GM21360 (cell line): ENCODE results near the gene GALNT18.

ENCODE experiments used
- ATAC-seq: cut with Tn5 transposase; IDR thresholded peaks from one replicate; pipeline ENCODE4 v1.9.1; 2021; ENCODE audit warnings: mild to moderate bottlenecking, moderate library complexity; ENCODE audit not compliant: unreplicated experiment

The GALNT18 gene

DNA sequence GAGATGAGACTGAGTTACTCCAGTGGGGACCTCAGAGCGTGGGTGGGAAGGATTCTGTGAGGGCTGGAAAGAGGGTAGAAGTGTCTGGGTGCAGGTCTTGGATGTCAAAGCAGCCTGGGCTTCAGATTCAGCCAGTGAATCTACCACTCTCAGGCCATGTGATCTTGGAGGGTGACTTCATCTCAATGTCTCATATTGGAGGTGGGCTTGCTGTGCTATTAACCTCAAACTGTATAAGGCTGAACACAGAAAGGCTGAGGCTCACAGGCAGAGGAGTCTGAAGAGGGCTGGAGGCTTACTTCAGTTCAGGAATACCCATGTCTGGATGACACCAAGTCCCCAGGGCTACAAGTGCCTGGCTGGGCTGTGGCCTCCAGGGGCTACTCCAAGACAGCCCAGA lies 332.1 kb downstream of the GALNT18 start:
- no peak for ATAC-seq

DNA sequence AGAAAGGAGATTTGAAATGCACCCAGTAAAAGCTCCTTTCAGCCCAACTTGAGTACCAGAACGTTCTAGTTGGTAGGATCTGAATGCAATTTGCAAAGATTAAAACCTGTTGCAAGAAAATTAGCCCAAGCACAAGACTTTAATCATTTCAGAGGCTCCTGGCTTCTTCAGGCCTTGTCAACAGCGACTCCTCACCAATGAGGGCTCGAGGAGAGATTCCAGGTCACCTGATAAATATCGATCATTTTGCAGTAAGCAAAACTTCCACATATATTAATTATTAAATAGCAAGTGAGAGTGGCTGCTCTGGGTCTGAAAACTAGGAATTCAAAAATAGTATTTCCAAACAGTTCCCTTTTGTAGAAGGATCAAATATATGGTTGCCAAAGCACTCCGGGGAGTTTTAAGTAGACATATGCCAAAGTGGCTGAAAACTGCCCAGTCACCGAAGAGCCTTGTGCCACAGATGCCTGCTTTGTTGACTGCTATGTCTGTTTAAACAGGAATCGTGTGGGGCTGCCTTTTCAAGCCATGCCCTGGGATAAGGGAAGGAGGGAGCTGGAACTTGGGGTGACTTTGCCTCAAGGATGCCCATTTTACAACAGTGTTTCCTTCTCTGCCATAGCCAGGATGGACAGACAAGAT lies 332.7 kb downstream of the GALNT18 start:
- no peak for ATAC-seq

DNA sequence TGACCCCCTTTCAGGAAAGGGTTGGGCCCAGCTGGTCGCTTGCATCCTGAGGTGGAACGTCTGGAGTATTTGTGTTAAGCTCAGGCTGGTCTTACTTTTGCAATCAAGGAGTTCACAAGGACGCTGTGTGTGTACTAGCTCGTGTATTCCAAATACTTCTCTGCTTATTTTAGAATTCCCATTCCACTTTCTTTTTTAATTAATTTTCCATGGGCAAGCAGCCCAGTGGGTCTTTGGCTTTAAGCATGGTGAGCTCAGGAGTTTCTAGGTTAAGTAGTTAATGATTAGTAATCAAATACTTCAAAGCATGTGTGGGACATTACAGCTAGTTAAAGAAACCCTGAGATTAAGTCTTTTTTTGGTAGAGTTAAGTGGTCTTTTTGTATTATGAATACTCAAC lies 337.3 kb downstream of the GALNT18 start:
- no peak for ATAC-seq

DNA sequence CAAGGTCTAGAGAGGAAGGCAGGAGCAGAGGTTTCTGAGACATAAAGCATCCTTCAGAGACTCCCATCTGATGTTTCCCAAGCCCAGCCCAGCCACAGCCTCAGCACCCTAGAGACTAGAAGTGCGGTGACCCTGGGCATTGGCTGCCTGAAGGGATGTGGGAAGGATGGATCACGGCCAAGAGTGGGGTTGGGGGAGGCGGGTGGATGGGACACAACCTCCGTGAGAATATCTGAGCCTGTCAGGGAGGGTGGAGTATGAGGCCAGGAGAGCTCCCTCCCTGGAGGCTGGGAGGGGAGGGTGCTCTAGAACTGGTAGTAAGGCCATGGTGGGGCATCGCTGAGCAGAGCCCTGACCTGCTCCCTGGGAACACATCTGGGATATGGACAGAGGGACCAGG lies 340.2 kb downstream of the GALNT18 start:
- ATAC-seq: no peak

DNA sequence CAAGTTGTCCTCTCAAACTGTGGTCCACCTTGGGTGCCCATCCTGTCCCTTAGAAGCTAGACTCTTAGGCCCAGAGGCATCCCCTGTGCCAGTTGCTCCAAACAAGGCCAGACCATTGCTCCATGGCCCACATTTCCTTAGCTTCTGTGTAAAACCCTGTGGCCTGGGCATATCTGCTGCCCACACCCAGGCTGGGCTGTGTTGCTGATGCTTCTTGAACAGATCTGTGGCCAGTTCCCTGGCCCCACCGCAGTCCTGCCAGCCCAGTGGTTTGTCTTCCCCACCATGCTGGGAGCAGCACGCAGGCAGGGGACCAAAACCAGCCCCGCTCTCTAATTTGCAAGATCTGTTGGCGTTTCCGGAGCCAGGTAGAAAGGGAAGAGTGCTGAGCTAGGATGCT lies 341.0 kb downstream of the GALNT18 start:
- ATAC-seq: no peak

DNA sequence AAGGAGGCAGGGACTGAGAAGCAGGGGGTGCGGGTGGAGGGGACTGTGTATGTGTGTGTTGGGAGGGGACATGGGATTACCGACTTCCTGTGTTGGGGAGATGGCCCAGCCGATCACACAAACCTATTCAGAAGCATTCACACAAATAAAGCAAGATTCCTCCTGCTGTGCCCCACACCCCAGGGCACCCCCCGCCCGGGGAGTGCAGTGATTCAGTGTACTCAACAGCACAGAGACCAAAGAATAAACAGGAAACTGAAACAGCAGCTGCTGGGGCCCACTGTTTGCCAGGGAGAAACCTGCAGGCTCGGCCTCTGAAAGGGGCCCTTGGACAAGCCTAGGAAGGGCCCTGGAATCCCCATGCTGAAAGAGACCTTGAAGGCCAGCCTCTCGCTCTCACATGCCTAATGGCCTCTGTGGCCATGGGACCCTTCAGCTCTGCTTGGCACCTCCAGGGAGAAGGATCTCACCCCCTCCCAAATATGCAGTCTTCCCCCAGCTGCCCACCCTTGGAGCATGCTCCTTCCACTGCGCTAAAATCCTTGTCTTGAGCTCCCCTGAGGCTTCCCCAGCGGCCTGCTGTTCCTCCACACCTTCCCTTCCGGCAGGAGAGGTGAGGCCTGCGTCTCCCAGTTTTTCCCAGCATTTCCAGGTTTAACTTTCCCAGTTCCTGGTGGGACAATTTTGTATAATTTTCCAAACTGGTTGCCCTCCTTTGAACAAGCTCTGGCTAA lies 341.7 kb downstream of the GALNT18 start:
- ATAC-seq: no peak

DNA sequence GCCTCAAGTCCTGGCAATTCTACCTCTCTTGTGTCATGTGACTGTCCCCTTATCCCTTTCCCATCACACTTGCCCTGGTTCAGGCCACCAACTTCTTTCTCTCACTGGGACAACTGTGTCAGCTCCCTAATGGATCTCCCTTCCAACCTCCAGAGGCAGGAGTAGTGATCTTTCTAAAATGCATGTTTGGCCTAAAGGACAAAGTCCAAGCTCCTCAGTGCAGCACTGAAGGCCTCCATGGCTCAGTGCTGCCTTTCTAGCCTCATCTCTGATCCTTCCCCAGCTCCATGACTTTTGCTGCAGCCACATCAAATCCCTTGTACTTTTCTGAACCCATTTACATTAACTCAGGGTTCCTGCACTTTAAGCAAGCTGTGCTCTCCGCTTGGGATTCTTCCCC lies 349.6 kb downstream of the GALNT18 start:
- no peak for ATAC-seq

DNA sequence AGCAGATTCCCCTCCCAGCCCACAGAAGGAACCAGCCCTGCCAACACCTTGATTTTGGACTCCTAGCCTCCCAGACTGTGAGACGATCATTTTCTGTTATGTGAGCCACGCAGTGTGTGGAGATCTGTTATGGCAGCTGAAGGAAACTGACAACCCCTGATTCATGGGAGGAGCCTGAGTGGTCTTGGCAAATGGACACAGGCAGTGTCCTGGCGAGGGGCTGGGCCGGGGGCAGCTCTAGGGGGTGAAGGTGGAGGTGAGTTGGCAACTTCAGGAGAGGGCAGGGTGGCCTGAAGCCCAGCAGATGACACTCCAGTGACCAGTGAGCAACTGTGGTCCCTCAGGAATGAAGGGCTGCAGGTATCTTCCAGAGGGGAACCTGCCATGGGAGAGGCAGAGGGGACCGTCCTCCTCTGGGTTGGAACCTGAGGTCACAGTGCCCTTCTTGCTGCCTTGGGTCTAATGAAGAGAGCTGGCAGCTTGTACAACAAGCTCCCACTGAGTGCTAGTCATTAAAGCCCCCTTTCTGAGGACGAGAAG lies 351.5 kb downstream of the GALNT18 start:
- no peak for ATAC-seq

DNA sequence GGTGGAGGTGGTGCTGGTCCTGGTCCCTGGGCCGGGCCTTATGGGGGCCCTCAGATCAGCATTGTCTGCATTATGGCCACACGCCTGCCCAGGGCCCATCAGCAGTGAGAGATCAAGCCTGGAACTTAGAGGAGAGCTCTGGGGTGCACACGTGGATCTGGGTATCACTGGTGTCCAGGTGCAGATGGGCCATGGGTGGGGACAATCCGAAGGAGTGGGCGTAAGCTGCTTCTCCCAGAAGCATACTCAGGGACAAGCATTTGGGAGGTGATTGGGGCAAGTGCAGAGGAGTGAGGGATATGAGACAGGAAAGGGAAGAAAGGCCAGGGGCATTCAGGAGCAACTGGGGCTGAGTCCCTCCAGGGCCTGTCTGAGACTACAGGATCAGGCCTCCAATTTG lies 353.1 kb downstream of the GALNT18 start:
- no peak for ATAC-seq

DNA sequence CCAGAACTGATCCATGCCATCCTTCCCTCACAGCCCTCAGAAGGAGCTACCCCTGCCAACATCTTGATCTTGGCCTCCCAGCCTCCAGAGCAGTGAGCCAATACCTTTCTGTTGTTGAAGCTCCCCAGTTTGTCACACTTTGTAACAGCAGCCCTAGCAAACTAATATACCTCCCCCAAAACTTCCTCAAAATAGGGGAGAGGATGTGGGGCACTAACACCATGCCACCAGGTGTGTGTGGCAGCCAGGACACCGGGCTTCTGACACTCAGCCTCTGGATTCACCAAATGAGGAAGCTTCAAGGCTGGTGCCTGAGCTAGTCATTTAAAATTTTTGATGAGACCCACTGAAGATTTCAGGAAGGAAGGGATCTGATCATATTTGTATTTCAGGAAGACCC lies 353.7 kb downstream of the GALNT18 start:
- no peak for ATAC-seq

DNA sequence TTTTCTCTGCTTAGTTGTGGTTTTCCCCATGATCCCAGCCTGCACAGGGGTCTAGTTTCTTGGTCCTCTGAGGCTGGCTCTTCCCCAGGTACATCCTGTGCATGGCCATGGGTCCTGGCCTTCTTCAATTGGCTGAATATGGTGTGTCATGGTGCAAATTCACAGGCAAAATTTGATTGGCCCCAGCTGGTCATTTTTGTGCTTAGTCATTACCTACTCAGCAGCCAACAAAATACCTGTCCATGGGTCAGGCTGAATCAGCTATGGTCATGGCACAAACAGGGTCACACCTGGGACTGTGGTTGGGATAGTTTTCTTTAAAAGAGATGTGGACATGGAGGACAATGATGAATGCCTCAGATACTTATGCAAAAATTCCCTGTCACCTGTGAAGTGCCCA lies 354.5 kb downstream of the GALNT18 start:
- no peak for ATAC-seq

DNA sequence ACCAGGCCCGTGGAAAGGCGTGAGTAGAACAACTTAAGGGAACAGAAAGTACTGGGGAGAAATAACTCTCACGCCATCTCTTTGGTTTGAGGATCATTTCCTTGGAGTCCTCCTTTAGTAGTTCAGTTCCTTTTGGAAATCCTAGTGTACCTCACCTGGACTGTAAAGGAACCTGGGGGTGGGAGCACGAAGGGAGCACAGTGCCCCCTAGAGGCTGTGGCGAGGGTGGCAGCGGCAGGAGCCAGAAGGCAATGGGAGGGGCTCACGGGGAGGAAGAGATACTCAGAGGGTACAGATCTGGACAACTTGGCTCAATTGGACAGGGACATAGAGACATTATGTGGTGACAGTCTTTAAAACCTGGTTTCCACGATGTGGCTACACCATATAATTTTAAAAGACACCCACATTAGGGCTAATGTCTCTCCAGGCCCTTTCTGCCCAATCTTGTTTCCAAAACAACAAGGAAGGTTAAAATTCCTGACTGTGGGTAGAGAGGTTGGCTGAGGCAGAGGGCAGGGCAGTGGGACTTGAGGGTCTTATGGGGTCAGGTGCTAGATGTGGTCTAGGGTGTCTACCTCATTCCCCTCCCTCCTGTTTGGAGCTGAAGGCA lies 355.7 kb downstream of the GALNT18 start:
- peak; percentile 45 for ATAC-seq

DNA sequence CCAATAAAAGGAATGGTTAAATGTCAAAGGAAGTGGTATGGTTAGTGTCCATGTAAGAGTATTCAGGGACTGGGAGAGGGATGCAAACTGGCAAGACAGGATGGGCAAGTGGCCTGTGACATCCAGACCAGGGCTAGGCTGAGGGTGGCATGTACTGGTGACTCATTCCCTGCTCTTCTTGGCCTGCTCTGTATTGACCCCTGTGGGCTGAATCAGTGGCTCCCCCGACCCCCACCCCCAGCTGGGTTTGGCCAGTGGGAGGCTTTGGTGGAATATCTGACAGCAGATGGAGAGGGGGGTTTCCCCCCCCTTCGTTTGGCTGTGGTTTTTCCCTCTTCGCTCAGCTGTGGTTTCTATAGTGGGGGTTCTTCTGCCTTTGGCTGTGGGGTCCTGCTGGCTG lies 356.5 kb downstream of the GALNT18 start:
- no peak for ATAC-seq

DNA sequence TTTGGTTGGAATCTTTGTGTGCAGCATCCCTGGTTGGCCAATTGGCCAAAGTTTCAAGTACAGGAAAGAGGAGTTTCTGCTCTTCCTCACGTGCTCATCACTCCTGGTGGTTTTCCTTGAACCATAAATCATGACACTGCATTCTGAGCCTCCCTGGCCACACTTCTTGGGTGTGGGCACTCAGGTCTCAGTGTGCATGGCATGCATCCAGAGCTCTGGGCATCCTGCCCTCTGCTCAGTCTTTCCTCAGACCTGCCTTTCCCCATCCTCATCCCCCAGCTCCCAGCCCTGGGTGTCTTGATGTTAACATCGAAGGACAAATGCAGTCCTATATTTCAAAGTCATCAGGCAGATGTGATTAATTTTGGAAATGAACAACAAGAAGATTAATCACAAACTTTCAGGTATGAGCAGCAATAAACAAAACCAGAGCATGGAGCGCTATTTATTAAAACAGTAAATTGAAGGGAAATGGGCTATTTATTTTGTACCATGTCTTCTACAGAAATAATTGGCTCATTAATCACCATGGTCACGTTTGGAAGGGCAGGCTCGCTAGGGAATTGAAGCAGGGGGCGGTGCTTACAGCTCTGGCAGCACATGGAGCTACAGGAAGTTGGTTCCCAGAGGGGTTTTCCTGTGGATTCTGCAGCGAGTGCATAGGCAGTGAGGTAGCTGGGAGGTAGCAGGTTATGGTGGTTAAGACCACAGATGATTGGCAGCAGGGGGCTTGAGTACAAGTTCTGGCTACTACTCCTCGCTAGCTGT lies 358.4 kb downstream of the GALNT18 start:
- no peak for ATAC-seq

DNA sequence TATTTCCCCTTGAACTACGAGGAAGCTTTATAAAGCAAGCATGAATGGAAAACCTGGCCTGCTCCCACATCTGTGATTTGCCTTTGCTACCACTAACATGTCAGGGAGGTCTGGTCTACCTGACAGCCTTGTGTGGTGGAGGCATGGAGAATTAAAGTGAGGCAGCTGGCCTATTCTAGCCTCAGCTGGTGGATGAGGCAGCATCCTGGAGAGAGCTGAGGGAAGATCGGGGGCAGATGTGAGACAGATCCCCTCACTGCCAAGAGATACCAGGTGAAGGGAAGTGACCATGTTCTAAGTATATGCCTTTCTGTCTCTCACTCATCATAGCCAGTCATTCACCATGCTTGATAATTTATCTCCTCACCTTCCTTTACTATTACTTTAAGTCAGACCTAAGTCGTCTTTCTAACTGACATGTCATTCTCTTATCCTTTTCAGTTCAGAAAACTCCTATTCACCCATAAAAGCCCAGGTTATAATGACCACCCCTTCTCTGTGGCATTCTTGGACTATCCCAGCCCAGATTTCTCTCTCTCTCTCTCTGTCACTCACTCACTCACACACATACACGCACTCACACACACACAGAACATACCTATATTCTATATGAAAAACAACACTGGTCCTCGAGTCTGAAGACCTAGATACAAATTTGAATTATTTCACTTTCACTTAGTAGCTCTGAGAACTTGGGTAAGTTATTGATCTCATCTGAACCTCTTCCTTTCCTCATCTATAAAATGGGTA lies 359.5 kb downstream of the GALNT18 start:
- ATAC-seq: no peak

DNA sequence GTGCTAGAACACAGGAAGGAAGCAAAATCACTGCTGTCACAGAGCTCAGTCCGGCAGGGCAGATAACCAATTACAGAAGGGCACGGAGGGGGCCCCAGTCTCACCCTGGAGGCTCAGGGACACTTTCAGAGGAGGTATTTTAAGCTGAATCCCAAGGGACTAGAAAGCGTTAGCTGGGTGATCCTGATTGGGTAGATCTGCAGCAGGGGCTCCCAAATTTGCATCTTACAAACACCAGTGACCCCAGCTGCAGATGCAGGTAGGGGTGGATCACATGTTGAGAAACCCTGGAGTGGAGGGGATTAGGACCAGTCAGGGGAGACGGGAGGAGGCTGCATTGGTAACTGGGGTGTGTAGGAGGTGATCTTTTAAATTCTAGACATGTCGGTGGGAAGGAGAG lies 360.2 kb downstream of the GALNT18 start:
- peak; percentile 60 for ATAC-seq

DNA sequence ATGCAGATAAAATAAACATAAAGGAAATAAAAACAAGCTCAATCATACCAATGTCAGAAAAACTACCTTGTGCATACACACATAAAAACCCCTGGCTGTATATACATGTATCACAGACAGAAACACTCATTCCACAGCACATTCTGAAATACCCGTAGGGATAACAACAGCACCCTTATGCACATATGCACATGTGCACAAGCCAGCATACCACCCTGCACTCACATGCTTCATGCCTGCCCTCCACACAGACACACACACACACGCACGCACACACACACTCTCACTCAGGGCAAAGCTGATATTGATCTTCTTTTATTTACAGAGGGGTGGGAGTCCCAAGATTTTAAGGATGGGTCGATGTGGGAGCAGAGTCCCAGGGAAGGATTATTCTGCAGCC lies 360.9 kb downstream of the GALNT18 start:
- ATAC-seq: no peak

DNA sequence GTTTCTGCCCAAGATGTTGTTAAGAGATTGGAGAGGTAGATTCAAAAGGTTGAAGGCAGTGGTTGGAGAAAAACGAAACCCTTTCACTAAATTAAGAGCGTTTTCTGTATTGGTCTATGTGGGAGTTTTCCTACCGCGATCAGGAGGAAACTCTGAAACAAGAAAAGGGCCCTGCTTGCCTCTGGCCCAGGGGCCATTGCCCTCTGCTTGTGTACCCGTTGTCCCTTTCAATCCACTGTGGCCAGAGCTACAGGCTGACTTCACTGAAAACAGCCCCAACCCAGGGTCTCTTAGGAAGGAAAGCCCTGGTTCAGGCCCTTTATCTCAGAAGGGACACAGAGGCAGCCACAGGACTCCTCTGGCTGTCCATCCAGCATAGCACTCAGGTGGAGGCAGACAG lies 367.8 kb downstream of the GALNT18 start:
- no peak for ATAC-seq

DNA sequence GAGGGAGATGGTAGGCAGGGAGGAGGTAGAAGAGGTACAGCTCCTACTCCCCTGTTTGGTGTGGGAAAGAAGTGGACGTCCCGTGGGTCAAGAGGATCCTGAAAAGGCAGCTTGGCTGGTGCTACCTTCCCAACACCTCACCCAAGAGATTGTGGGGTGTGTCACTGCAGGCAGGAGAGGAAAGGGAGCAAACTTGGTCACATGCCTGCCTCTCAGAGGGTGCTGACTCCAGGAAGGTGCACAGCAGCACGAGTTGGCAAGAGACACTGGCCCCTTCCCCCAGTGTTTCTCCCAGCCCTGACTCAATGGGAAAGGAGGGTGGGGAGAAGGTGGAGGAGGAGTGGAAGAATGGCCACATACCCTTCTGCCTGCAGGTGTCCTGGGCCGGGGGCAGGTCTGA lies 368.3 kb downstream of the GALNT18 start:
- ATAC-seq: no peak

DNA sequence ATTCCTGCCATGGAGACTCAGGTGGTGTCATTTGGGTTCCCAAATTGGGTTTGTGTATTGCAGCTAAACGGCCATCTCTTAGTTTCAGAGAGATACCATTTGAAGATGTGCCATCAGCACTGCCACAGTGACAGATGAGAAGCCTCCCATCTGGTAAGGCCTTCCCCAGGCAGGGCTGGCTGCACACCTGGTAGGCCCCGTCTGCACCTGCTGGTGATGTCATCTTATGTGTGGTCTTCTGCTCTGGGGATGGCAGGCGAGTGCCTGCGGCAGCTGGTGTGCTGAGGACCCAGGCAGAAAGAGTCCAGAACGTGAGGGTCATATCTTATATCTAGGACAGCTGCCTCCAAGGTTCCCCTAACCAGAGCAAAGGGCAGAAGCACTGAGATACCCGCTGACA lies 369.4 kb downstream of the GALNT18 start:
- ATAC-seq: no peak
